OCI-LY3 (cell line): Measurements from ENCODE around the gene COL1A2.

Source experiments
- CTCF ChIP-seq: fragments of 200-600, 300-600 bp; sonication (generic); IDR thresholded peaks from 2 replicates; pipeline ENCODE4 v1.5.1; 2014; ENCODE audit warnings: antibody characterized with exemption, low read length, low read depth
- EZH2phosphoT487 ChIP-seq: fragments of 200-600 bp; shearing (Covaris generic); IDR thresholded peaks from 2 replicates; pipeline ENCODE4 v1.6.1; 2018; ENCODE audit warnings: antibody characterized with exemption, mixed run types, low read depth

GRCh38 chr7:94418851-94419250 lies 24.2 kb downstream of the COL1A2 start:
- TF ChIP-seq CTCF (no peak), EZH2phosphoT487 (no peak)
